GM19467 (cell line): ENCODE measurements around the gene CD99.

Source experiments
- ATAC-seq: cut with Tn5 transposase; IDR thresholded peaks from one replicate; pipeline ENCODE4 v1.9.1; 2021; ENCODE audit warnings: mild to moderate bottlenecking, moderate library complexity; ENCODE audit not compliant: unreplicated experiment

The CD99 gene, protein sequence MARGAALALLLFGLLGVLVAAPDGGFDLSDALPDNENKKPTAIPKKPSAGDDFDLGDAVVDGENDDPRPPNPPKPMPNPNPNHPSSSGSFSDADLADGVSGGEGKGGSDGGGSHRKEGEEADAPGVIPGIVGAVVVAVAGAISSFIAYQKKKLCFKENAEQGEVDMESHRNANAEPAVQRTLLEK

DNA sequence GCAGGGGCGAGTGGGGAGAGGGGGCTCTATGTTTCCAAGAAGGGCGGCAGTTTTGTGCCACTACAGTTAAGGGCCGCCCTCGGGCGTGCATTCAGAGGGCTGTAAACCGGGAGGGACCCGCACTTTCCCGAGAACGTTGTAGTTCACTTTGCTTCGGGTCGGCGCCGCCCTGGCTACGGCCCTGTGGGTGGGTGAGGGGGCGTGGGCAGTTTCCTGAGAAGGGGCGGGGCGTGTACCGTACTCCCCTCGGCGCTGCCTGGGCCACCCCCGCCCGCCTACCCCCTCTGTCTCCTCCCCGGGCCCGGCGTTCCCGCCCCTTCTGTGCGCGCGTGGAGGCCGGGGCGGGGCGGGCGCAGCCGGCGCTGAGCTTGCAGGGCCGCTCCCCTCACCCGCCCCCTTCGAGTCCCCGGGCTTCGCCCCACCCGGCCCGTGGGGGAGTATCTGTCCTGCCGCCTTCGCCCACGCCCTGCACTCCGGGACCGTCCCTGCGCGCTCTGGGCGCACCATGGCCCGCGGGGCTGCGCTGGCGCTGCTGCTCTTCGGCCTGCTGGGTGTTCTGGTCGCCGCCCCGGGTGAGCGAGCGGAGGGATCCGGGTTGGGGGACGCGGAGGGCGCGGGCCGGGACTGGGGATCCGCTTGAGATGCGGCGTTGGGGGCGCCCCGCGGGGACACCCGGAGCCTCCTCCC lies at the start of gene CD99:
TSS of gene CD99 (plus strand) at position 440 of the 687 bp plus-strand sequence. CDS start at position 506, 66 bp downstream.
- peak; percentile 79 for ATAC-seq

- no peak for ATAC-seq
Observed at GRCh38 chrX:2642146-2642545, 48.9 kb upstream of the CD99 start.

DNA sequence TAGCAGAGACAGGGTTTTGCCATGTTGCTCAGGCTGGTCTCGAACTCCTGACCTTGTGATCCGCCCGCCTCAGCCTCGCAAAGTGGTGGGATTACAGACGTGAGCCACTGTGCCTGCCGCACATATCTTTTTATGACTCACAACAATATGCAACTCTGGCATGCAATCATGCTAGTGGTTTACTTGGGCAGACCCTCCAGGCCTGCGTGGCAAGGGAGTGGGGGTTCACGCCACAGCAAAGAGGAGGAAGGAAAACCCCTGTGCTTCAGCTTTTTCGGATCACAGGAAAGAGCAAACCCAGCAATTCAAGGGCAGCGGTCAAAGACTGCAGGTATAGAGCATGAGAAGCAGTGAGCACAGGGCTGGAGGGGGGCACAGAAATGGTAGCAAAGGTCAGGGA lies 48.3 kb upstream of the CD99 start:
- ATAC-seq, result no peak

DNA sequence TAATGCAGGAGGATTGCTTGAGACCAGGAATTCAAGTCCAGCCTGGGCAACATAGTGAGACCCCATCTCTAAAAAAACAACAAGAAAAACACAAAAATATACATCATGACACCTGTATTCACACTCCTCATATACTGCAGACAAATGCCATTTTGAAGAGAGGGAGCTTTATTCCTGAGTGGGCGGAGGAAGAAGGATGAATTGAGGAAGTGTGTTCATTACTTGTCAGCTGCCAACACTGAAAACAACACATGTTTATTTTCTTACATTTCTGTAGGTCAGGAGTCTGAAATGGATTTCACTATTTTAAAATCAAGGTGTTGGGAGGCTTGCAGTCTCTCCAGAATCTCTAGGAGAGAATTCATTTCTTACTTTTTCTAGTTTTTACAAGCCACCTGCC lies 47.2 kb upstream of the CD99 start:
- no peak for ATAC-seq

DNA sequence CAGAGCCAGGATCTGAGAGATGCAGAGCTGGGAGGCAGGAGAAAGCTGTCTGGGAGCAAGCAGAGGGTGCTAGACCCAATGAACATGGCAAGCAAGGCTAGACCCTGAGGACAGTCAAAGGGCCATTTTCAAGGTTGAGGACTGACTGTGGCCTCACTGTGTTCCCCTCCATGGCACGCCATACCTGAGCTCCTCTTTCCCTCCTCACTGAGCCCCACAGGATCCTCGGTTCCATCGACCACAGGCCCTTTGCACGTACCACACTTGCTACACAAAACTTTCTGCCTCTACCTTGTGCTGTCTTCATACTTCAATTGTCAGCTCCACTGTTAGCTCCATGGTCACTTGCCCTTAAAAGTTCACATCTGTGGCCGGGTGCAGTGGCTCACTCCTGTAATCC lies 45.5 kb upstream of the CD99 start:
- no peak for ATAC-seq

GRCh38 chrX:2647627-2648026 lies 43.5 kb upstream of the CD99 start:
- no peak for ATAC-seq

DNA sequence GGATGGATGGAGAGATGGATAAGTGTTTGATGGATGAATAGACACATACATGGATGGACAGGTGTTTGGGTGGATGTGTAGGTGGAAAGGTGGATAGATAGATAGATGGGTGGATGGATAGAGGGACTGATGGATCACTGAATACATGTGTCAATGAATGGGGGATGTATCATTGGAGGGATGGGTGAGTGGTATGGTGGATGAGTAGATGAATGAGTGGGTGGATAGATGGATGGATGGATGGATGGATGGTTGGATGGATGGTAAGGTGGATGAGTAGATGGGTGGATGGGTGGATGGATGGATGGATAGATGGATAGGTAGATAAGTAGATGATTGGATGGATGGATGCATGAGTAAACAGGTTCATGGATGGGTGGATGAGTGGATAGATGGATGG lies 41.1 kb upstream of the CD99 start:
- no peak for ATAC-seq

GRCh38 chrX:2650865-2651264 lies 40.2 kb upstream of the CD99 start:
- ATAC-seq, result no peak

- no peak for ATAC-seq
Observed at GRCh38 chrX:2652106-2652505, 39.0 kb upstream of the CD99 start.

GRCh38 chrX:2654436-2655340 lies 36.4 kb upstream of the CD99 start:
- ATAC-seq, result no peak

DNA sequence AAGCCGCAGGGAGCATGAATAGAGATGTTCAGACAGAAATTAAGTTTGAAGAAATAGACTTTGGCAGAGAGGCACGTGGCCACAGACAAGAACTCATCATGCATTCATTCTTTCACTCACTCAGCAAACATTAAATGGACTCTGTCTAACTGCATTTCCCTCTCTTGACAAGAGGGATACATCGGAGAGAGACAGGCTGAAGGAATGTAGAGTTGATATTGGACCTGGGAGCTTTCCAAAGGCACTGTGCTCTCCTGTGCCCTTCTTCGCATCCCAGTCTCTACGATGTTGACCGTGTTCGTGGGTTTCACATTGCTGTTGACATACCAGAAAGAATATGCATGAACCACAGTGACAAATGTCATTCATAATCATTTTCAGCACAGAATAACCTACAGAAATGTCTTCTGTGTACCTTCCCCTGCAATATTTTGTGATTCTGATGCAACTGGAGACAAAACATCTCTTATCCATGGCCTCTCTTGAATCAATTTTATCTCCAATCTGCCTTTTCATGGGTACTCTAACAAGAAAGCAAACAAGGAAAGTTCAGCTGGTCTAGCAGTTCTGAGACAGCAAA lies 34.7 kb upstream of the CD99 start:
- no peak for ATAC-seq

DNA sequence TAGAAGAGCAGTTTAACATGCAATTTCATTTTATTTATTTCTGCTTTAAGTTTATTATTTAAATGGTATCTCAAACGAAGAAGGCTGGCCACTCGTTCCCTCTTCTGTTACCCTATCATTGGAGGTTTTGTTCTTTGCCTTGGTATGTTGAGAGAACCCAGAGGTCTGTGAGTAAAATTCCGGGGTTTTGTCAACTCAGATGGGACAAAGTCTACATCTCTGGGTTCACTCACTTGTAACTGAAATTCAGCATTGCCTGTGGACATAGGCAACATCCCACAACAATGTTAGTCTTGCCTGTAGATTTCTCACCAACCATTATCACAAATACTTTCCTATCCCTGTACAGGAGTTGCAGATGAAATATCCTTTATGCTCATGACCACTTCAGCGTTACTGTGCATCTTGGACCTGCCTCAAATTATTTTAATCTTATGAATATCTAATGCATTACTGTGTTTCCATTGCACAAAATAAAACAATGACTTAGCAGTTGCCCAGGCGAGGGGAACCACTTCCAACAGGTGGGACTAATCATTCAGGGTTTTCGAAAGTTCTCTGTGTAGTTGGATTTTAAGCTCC lies 33.5 kb upstream of the CD99 start:
- ATAC-seq, result no peak

- ATAC-seq, result no peak
Observed at GRCh38 chrX:2658585-2659292, 32.4 kb upstream of the CD99 start.

DNA sequence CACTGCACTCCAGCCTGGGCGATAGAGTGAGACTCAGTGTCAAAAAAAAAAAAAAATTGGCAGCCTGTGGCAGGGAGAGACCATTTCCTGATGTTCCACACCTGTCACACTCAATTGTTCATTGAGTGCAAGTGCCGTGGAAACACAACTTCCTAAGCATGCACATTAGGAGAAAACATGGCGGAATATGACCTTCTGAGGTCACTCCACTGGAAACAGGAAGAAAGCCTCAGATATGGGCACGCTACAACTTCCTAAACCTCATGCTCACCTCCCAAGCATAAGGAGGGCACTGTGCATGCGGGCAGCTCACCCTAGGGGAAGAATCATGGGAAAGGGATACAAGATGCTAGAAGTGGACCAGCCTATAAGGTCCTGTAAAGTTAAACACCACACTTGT lies 28.5 kb upstream of the CD99 start:
- ATAC-seq, result no peak

DNA sequence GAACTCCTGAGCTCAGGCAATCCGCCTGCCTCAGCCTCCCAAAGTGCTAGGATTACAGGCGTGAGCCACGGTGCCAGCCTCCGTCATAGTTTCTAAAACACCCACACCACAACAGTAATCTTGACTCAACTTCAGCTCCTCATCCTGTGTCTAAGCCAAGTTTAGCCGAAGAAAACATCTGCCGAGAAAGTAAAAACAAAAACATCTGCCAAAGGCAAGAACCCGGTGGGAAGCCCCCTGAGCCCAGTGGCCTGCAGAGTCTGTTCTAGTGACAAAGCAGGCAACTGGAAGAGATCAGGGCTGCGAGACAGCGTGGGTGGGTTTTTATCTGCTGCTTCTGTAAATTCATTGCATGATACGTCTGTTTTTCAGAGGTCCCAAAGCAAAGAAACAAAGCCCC lies 26.6 kb upstream of the CD99 start:
- no peak for ATAC-seq

GRCh38 chrX:2665387-2666304 lies 25.4 kb upstream of the CD99 start:
- no peak for ATAC-seq

GRCh38 chrX:2666491-2666890 lies 24.6 kb upstream of the CD99 start:
- ATAC-seq, result no peak

DNA sequence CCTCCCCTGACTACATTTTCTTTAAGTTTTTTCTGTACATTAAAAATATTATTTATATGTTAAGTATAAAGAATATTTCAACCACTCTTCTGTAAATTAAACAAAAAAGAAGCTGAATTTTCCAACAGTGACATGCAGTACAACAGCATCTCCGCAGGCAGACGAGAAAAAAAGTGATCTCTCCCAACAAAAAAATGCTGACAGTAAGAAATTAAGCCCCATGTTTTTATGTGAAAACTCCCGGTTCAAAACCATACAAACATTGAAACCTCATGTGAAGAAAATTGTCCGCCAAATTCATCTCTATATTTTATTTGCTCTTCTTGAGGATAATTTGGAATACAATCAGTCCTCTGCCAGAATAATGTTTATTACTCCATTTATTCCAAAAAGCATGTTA lies 20.1 kb upstream of the CD99 start:
- no peak for ATAC-seq

DNA sequence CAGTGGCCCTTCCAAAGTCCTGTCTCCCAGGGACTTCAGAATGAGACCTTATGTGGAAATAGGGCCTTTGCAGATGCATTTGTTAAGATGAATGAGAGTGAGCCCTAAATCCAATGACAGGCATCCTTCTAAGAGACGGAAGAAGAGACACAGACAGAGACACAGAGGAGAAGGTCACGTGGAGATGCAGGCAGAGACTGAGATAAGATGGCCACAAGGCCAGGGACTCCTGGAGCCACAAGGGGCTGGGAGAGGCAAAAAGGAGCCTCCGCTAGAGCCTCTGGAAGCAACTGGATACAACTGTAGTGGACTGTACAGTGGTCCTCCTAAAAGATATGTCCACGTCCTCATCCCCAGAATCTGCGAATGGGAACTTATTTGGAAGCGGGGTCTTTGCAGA lies 19.0 kb upstream of the CD99 start:
- ATAC-seq, result no peak

DNA sequence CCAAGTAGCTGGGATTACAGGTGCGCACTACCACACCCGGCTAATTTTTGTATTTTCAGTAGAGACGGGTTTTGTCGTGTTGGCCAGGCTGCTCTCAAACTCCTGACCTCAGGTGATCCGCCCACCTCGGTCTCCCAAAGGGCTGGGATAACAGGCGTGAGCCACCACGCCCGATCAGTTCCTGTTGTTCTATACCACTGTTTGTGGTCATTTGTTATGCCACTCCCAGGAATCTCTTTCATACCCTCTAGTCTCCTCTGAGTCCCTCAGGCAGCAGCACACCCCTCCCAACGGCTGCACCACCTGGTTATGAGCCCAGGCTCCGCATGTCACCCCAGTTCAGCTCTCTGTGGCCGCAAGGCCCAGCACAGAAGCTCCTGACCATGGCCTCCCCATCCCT lies 17.5 kb upstream of the CD99 start:
- ATAC-seq, result no peak
